ENCODE data around the gene VWDE. TPM values are rescaled to one million over a fixed set of nuclear protein-coding genes. Genes with fewer than 3 reads are reported as not detected.

Gene VWDE
- total and polyA plus RNA-seq, 2 experiments from 2014 or later, result 0.13 to 2.1 TPM

DNA sequence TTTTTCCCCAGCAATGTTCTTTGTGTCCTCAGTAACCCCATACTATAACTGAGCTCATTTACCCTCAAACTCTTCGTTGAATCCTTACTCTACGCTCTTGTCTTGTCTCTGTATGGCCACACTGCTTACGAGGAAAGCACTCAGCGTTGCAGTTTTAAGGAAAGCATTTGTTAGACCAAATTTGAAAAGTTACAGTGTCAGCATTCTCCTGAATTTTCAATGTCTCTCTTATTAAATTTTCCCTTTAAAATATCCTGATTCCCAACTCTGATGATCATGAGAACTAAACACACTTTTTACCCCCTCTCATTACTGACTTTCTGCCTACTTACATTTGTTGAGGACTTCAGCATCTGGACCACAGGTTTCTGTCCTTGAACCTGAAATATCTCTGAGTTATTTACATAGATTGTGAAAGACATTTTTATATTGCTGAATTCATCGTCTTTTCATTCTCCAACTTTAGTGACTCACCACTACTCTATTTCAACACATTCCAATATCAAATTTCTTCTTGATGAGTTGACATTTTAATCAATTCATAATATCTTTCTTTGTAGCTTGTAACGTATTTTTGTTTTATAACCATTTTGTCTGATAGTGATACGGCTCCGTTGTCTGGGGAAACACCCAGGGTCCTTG is 19.8 kb upstream of the VWDE start:
- Histone ChIP-seq H3K4me1 (ENCODE audit: insufficient read depth) (no peaks in the 10 kb centered on the region), H3K27ac (no peak overlapping the region), H3K4me2 (no peak overlapping the region), H2AFZ (no peak overlapping the region), H3K9me3 (ENCODE audit: low read depth) (no peaks in the 10 kb centered on the region), H4K20me1 (ENCODE audit: insufficient read depth, poor library complexity, severe bottlenecking) (no peaks in the 10 kb centered on the region), H3K79me2 (no peaks in the 10 kb centered on the region), H3K9me2 (replicated peaks; ENCODE audit: insufficient read depth) (no peaks in the 10 kb centered on the region), H3K4me3 (no peak overlapping the region), H3K36me3 (replicated peaks; ENCODE audit: insufficient read depth, low read depth) (no peaks in the 10 kb centered on the region), H3K27me3 (no peaks in the 10 kb centered on the region)
- no peak for DNase-seq (ENCODE audit: low spot score)
- TF ChIP-seq EZH2phosphoT487 (IDR thresholded peaks at IDR 0.05; ENCODE audit: low read depth, severe bottlenecking, unreplicated experiment) (no peak), EZH2 (IDR thresholded peaks at IDR 0.05; ENCODE audit: borderline replicate concordance) (no peak), CTCF (IDR thresholded peaks at IDR 0.05; ENCODE audit: poor library complexity) (no peak)
- WGBS (ENCODE audit: low lambda C conversion rate, missing lambda C conversion rate), result 62% methylated on average over 8 of the region's 8 CpGs

GRCh38 chr7:12422554-12423320 is 19.1 kb upstream of the VWDE start:
- no peaks in the 10 kb centered on the region for H3K9me2 ChIP-seq (replicated peaks; ENCODE audit: insufficient read depth)
- no peak overlapping the region for H3K27ac ChIP-seq
- H4K20me1 ChIP-seq (ENCODE audit: insufficient read depth, poor library complexity, severe bottlenecking), result no peaks in the 10 kb centered on the region
- no peaks in the 10 kb centered on the region for H3K27me3 ChIP-seq
- H3K4me2 ChIP-seq, result no peak overlapping the region
- no peaks in the 10 kb centered on the region for H3K36me3 ChIP-seq (replicated peaks; ENCODE audit: insufficient read depth, low read depth)
- no peak overlapping the region for H3K4me3 ChIP-seq
- no peaks in the 10 kb centered on the region for H3K9me3 ChIP-seq (ENCODE audit: low read depth)
- H2AFZ ChIP-seq, result no peak overlapping the region
- H3K4me1 ChIP-seq (ENCODE audit: insufficient read depth), result no peaks in the 10 kb centered on the region
- no peak for TF ChIP-seq CTCF (IDR thresholded peaks at IDR 0.05; ENCODE audit: poor library complexity)
- TF ChIP-seq EZH2phosphoT487 (IDR thresholded peaks at IDR 0.05; ENCODE audit: low read depth, severe bottlenecking, unreplicated experiment), result no peak
- no peak for TF ChIP-seq EZH2 (IDR thresholded peaks at IDR 0.05; ENCODE audit: borderline replicate concordance)
- no peaks in the 10 kb centered on the region for H3K79me2 ChIP-seq
- DNase-seq (ENCODE audit: low spot score), result no peak
- 74% methylated on average over 4 of the region's 4 CpGs for WGBS (ENCODE audit: low lambda C conversion rate, missing lambda C conversion rate)

GRCh38 chr7:12418452-12418851 is 14.8 kb upstream of the VWDE start:
- Histone ChIP-seq H3K9me3 (ENCODE audit: low read depth) (no peaks in the 10 kb centered on the region), H4K20me1 (ENCODE audit: insufficient read depth, poor library complexity, severe bottlenecking) (no peaks in the 10 kb centered on the region)
- TF ChIP-seq CTCF (IDR thresholded peaks at IDR 0.05; ENCODE audit: poor library complexity) (no peak), EZH2 (IDR thresholded peaks at IDR 0.05; ENCODE audit: borderline replicate concordance) (no peak), EZH2phosphoT487 (IDR thresholded peaks at IDR 0.05; ENCODE audit: low read depth, severe bottlenecking, unreplicated experiment) (no peak)

More at GRCh38 chr7:12418452-12418851, 14.8 kb upstream of the VWDE start:
- H3K36me3 ChIP-seq (replicated peaks; ENCODE audit: insufficient read depth, low read depth), result no peaks in the 10 kb centered on the region
- no peak overlapping the region for H2AFZ ChIP-seq
- no peak for DNase-seq (ENCODE audit: low spot score)
- no peak overlapping the region for H3K27ac ChIP-seq
- H3K4me3 ChIP-seq, result no peak overlapping the region
- H3K79me2 ChIP-seq, result no peaks in the 10 kb centered on the region
- H3K4me2 ChIP-seq, result no peak overlapping the region
- H3K9me2 ChIP-seq (replicated peaks; ENCODE audit: insufficient read depth), result no peaks in the 10 kb centered on the region
- no peaks in the 10 kb centered on the region for H3K27me3 ChIP-seq
- no peaks in the 10 kb centered on the region for H3K4me1 ChIP-seq (ENCODE audit: insufficient read depth)

All from hepatocyte (in vitro differentiated cells).